K562 (cell line): ENCODE data around the gene HACE1. TPM values are rescaled to one million over a fixed set of nuclear protein-coding genes. Genes with fewer than 3 reads are reported as not detected.

Experiments used
- EHMT2 ChIP-seq: fragments of 450-650 bp; IDR thresholded peaks from 2 replicates; pipeline ENCODE4 v1.6.1; 2018; ENCODE audit warnings: antibody characterized with exemption
- MAFK ChIP-seq: IDR thresholded peaks from 2 replicates; pipeline ENCODE4 v1.6.1; 2011; ENCODE audit warnings: low read length, improper control_type of control experiment
- SAP30 ChIP-seq: fragments of 200-600 bp; sonication (generic); IDR thresholded peaks from 2 replicates; pipeline ENCODE4 v1.6.1; 2012; ENCODE audit warnings: borderline replicate concordance, low read depth, mild to moderate bottlenecking, moderate library complexity, low read length, control low read depth, inconsistent platforms; ENCODE audit not compliant: insufficient read depth, poor library complexity, severe bottlenecking
- ZBTB17 ChIP-seq: fragments of 450-650 bp; formaldehyde crosslinking; IDR thresholded peaks from 2 replicates; pipeline ENCODE4 v1.4.0; 2020; ENCODE audit warnings: mild to moderate bottlenecking
- ZNF133 ChIP-seq: fragments of 250-450 bp; sonication (Bioruptor Pico); IDR thresholded peaks from 2 replicates; pipeline ENCODE4 v1.4.0; 2020; ENCODE audit warnings: mild to moderate bottlenecking
- ZNF23 ChIP-seq: fragments of 250-450 bp; sonication (Bioruptor Pico); IDR thresholded peaks from 2 replicates; pipeline ENCODE4 v1.4.0; 2020; ENCODE audit warnings: mild to moderate bottlenecking
- ZNF24 ChIP-seq: fragments of 450-650 bp; IDR thresholded peaks from 2 replicates; pipeline ENCODE4 v1.6.1; 2016
- ZNF778 ChIP-seq: fragments of 450-650 bp; formaldehyde crosslinking; IDR thresholded peaks from 2 replicates; pipeline ENCODE4 v1.4.0; 2020; ENCODE audit warnings: mild to moderate bottlenecking, moderate library complexity
- polyA plus RNA-seq, 8 experiments: library from polyadenylated mRNA; depleted of rRNA in 4 of 8; stranded (reverse) in 5 of 8; unstranded in 3 of 8; fragments of >200 nt; fragmentation: Nextera tagmentation in 2 of 8; fragmentation: Illumina TruSeq in 1 of 8; extraction: Ambion mirVana in 2 of 8; extraction: Trizol in 1 of 8; gene quantifications; 2 replicates each; pipeline versions ENCODE4 v1.2.1 to v1.2.3, GENCODE V29; 2011 to 2014; ENCODE audit warnings: inconsistent platforms in 1 of 8, missing spikeins in 1 of 8
- total RNA-seq, 7 experiments: library from RNA; depleted of rRNA in 6 of 7; stranded (reverse); fragments of >200 nt in 6 of 7; fragmentation: Illumina TruSeq in 2 of 7; extraction: Trizol in 2 of 7; gene quantifications; 2 replicates each; pipeline versions ENCODE4 v1.2.1 to v1.2.3, GENCODE V29; 2011 to 2021; ENCODE audit warnings: low replicate concordance in 1 of 7
- TF ChIP-seq, protein P1 (sequence below), 2 experiments: fragments of 450-650 bp; IDR thresholded peaks; 2 replicates each; pipeline ENCODE4 v1.6.1; 2016; ENCODE audit warnings: mild to moderate bottlenecking in 2 of 2, borderline replicate concordance in 1 of 2, low read depth in 1 of 2, moderate library complexity in 1 of 2
- TF ChIP-seq, protein P2 (sequence below): sonication (generic); formaldehyde crosslinking; IDR thresholded peaks from 2 replicates; pipeline ENCODE4 v1.8.0; 2023; ENCODE audit warnings: mild to moderate bottlenecking, missing genetic modification reagents
- TF ChIP-seq, protein P3 (sequence below): fragments of 250-450 bp; sonication (Bioruptor Pico); IDR thresholded peaks from 2 replicates; pipeline ENCODE4 v1.5.0; 2021; ENCODE audit warnings: mild to moderate bottlenecking, borderline replicate concordance
- TF ChIP-seq, protein P4 (sequence below): fragments of 450-650 bp; IDR thresholded peaks from 2 replicates; pipeline ENCODE4 v1.6.1; 2017; ENCODE audit warnings: antibody characterized with exemption

The HACE1 gene
- total and polyA plus RNA-seq, 9 of the 15 experiments (the other 6 are each of a cell fraction or from before 2014, with no cell fraction given): 3.6 to 19.9 (median 9.1) TPM

DNA sequence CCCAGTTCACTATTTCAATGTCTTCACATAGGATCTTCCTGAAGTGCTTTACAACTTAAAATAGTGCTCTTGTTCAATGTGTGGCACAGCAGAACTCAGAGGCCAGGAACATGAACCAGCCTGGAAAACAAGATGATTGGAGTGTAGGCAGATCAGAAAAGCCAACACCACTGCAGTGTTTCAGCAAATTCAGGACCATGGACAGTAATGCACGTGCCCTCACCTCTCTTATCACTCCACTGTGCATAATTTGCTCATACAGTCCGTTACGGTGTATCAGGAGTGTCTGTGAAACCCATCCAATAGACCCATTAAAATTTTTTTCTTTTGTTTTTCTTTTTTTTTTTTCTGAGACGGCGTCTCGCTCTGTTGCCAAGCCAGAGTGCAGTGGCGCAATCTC is 27.6 kb upstream of the HACE1 start (continued):
- TF ChIP-seq, protein P1, sequence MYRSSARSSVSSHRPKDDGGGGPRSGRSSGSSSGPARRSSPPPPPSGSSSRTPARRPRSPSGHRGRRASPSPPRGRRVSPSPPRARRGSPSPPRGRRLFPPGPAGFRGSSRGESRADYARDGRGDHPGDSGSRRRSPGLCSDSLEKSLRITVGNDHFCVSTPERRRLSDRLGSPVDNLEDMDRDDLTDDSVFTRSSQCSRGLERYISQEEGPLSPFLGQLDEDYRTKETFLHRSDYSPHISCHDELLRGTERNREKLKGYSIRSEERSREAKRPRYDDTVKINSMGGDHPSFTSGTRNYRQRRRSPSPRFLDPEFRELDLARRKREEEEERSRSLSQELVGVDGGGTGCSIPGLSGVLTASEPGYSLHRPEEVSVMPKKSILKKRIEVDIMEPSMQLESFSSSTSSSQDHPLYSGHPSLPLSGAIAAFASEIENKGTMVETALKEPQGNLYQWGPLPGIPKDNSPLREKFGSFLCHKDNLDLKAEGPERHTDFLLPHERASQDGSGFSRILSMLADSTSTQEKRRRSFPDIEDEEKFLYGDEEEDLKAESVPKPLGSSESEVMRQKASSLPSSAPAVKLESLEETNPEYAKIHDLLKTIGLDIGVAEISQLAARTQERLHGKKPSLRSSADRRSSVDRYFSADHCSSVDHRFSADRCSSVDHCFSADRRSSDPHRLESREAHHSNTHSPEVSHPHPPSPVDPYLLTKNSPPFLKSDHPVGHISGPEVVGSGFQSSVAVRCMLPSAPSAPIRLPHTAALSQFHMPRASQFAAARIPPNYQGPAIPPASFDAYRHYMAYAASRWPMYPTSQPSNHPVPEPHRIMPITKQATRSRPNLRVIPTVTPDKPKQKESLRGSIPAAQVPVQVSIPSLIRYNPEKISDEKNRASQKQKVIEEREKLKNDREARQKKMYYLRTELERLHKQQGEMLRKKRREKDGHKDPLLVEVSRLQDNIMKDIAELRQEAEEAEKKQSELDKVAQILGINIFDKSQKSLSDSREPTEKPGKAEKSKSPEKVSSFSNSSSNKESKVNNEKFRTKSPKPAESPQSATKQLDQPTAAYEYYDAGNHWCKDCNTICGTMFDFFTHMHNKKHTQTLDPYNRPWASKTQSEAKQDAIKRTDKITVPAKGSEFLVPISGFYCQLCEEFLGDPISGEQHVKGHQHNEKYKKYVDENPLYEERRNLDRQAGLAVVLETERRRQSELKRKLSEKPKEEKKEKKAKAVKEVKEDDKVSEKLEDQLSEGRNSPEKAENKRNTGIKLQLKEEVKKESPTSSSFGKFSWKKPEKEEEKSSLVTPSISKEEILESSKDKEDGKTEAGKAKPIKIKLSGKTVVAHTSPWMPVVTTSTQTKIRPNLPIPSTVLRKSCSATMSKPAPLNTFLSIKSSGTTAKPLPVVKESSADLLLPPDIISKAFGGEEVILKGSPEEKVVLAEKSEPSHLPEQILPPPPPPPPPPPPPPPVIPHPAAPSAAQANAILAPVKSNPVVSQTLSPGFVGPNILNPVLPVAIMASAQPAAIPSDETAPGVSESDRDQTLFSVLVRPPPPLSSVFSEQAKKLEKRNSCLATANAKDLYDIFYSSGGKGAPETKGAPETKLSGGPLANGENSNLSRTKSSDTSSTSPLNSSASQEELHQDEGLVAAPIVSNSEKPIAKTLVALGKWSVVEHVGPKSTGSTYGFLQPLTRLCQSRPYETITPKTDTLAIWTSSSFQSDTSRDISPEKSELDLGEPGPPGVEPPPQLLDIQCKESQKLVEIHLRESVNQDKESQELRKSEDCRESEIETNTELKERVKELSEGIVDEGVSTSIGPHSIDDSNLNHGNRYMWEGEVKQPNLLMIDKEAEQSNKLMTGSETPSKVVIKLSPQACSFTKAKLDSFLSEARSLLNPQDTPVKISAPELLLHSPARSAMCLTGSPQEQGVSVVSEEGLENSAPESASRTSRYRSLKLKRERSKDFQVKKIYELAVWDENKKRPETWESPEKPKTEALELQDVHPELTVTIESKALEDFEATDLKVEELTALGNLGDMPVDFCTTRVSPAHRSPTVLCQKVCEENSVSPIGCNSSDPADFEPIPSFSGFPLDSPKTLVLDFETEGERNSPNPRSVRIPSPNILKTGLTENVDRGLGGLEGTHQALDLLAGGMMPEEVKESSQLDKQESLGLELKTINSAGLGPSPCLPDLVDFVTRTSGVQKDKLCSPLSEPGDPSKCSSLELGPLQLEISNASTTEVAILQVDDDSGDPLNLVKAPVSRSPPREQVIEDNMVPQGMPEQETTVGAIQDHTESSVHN (IDR thresholded peaks at IDR 0.05; ENCODE audit: borderline replicate concordance in 1 of 2, low read depth in 1 of 2): no peak
- TF ChIP-seq SAP30 (peak; percentile 32), EHMT2 (peak; percentile 96), ZNF133 (CRISPR knock-in tag) (no peak), ZBTB17 (no peak), ZNF24 (no peak), ZNF23 (CRISPR knock-in tag) (no peak), ZNF778 (CRISPR knock-in tag) (no peak), MAFK (no peak)
- TF ChIP-seq, protein P2, sequence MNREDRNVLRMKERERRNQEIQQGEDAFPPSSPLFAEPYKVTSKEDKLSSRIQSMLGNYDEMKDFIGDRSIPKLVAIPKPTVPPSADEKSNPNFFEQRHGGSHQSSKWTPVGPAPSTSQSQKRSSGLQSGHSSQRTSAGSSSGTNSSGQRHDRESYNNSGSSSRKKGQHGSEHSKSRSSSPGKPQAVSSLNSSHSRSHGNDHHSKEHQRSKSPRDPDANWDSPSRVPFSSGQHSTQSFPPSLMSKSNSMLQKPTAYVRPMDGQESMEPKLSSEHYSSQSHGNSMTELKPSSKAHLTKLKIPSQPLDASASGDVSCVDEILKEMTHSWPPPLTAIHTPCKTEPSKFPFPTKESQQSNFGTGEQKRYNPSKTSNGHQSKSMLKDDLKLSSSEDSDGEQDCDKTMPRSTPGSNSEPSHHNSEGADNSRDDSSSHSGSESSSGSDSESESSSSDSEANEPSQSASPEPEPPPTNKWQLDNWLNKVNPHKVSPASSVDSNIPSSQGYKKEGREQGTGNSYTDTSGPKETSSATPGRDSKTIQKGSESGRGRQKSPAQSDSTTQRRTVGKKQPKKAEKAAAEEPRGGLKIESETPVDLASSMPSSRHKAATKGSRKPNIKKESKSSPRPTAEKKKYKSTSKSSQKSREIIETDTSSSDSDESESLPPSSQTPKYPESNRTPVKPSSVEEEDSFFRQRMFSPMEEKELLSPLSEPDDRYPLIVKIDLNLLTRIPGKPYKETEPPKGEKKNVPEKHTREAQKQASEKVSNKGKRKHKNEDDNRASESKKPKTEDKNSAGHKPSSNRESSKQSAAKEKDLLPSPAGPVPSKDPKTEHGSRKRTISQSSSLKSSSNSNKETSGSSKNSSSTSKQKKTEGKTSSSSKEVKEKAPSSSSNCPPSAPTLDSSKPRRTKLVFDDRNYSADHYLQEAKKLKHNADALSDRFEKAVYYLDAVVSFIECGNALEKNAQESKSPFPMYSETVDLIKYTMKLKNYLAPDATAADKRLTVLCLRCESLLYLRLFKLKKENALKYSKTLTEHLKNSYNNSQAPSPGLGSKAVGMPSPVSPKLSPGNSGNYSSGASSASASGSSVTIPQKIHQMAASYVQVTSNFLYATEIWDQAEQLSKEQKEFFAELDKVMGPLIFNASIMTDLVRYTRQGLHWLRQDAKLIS: no peak
- TF ChIP-seq, protein P3, sequence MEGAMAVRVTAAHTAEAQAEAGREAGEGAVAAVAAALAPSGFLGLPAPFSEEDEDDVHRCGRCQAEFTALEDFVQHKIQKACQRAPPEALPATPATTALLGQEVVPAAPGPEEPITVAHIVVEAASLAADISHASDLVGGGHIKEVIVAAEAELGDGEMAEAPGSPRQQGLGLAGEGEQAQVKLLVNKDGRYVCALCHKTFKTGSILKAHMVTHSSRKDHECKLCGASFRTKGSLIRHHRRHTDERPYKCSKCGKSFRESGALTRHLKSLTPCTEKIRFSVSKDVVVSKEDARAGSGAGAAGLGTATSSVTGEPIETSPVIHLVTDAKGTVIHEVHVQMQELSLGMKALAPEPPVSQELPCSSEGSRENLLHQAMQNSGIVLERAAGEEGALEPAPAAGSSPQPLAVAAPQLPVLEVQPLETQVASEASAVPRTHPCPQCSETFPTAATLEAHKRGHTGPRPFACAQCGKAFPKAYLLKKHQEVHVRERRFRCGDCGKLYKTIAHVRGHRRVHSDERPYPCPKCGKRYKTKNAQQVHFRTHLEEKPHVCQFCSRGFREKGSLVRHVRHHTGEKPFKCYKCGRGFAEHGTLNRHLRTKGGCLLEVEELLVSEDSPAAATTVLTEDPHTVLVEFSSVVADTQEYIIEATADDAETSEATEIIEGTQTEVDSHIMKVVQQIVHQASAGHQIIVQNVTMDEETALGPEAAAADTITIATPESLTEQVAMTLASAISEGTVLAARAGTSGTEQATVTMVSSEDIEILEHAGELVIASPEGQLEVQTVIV (CRISPR knock-in tag): no peak
- TF ChIP-seq, protein P4, sequence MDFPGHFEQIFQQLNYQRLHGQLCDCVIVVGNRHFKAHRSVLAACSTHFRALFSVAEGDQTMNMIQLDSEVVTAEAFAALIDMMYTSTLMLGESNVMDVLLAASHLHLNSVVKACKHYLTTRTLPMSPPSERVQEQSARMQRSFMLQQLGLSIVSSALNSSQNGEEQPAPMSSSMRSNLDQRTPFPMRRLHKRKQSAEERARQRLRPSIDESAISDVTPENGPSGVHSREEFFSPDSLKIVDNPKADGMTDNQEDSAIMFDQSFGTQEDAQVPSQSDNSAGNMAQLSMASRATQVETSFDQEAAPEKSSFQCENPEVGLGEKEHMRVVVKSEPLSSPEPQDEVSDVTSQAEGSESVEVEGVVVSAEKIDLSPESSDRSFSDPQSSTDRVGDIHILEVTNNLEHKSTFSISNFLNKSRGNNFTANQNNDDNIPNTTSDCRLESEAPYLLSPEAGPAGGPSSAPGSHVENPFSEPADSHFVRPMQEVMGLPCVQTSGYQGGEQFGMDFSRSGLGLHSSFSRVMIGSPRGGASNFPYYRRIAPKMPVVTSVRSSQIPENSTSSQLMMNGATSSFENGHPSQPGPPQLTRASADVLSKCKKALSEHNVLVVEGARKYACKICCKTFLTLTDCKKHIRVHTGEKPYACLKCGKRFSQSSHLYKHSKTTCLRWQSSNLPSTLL: no peak
